Muscle layer of duodenum (tissue), 2 donors: ENCODE measurements around the gene TTC12.

ENCODE experiments used
- H3K27ac ChIP-seq: one replicate; pipeline ENCODE4 v1.7.0; 2013; ENCODE audit warnings: mild to moderate bottlenecking, low read length
- H3K27me3 ChIP-seq: one replicate; pipeline ENCODE4 v1.7.0; 2013; ENCODE audit warnings: low read depth, mild to moderate bottlenecking, control low read depth, low read length
- H3K36me3 ChIP-seq, 2 donors: one replicate each; pipeline ENCODE4 v1.7.0; 2013; ENCODE audit warnings: low read length in 2 of 2, control low read depth in 1 of 2, mild to moderate bottlenecking in 1 of 2; ENCODE audit not compliant: insufficient read depth in 2 of 2, control insufficient read depth in 1 of 2
- H3K4me1 ChIP-seq, 2 donors: one replicate each; pipeline ENCODE4 v1.7.0; 2013; ENCODE audit warnings: low read length in 2 of 2, mild to moderate bottlenecking in 2 of 2, control low read depth in 1 of 2, moderate library complexity in 1 of 2; ENCODE audit not compliant: insufficient read depth in 2 of 2, control insufficient read depth in 1 of 2
- H3K4me3 ChIP-seq, 2 donors: one replicate each; pipeline ENCODE4 v1.7.0; 2013; ENCODE audit warnings: low read length in 2 of 2, low read depth in 1 of 2, mild to moderate bottlenecking in 1 of 2
- H3K9me3 ChIP-seq, 2 donors: one replicate each; pipeline ENCODE4 v1.7.0; 2013; ENCODE audit warnings: low read length in 2 of 2, control low read depth in 1 of 2, mild to moderate bottlenecking in 1 of 2; ENCODE audit not compliant: control insufficient read depth in 1 of 2
- donor health status: healthy.

The TTC12 gene

DNA sequence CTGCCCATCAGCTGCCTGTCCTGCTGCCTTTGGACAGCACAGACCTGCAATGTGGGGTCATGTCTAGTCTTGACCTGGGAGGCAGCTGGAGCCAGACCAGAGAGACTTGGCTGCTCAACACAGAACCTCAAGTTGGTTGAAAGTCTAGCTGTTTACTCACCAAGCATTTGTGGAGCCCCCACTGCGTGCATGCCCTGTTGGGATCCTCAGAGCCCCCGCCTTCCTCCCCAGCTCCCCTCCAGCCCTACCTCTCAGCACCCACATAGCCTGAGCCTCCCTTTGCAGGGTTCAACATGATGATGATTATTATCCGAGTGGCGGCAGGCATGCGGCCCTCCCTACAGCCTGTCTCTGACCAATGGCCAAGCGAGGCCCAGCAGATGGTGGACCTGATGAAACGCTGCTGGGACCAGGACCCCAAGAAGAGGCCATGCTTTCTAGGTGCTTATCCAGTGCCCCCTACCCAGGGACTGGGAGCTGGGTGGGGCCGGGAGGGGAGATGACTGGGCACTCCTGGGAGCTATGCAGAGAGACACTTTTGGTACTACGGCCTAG lies 81.5 kb downstream of the TTC12 start:
- H3K4me3 ChIP-seq = no peak overlapping the region
- no peaks in the 10 kb centered on the region for H3K4me1 ChIP-seq
- no peaks in the 10 kb centered on the region for H3K27me3 ChIP-seq
- H3K36me3 ChIP-seq = no peaks in the 10 kb centered on the region
- no peak overlapping the region for H3K27ac ChIP-seq
- no peaks in the 10 kb centered on the region for H3K9me3 ChIP-seq

DNA sequence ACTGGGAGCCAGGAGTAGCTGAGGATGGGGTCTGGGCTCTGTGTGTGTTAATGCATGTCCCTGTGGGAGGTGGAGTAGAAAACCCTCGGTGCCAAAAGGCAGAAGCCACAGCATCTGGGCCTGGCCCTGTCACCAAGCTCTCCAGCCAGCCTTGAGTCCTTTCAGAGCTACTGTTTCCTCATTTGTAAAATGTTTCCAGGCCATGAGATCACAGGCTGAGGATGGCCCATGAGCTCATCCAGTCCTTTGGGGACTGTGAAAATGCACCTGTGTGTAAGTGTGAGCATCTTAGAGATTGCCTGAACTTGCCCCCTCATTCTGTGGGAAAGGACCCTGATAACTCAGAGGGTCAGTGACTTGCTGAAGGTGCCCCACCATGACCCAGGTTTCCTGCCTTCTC lies 82.3 kb downstream of the TTC12 start:
- Histone ChIP-seq H3K9me3 (no peaks in the 10 kb centered on the region), H3K4me3 (no peak overlapping the region), H3K27me3 (no peaks in the 10 kb centered on the region)

DNA sequence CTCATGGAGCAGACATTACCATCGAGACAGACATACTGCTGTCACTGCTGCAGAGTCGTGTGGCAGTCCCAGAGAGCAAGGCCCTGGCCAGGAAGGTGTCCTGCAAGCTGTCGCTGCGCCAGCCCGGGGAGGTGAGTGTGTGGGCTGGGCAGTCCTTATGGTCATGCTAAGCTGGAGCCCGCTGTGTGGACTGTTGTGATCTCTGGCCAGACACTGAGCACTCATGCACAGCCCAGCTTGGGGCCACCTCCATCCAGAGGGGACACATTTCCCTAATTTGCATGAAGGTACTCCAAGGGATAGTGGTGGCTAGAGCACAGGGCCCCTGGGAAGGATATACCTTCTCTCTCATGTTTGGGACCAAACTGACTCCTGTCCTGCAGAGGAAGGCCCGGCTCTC lies 82.8 kb downstream of the TTC12 start:
- H3K4me3 ChIP-seq = no peak overlapping the region

More for the DNA sequence above, 82.3 kb downstream of the TTC12 start:
- Histone ChIP-seq H3K4me1 (no peaks in the 10 kb centered on the region), H3K36me3 (no peaks in the 10 kb centered on the region), H3K27ac (no peak overlapping the region)

DNA sequence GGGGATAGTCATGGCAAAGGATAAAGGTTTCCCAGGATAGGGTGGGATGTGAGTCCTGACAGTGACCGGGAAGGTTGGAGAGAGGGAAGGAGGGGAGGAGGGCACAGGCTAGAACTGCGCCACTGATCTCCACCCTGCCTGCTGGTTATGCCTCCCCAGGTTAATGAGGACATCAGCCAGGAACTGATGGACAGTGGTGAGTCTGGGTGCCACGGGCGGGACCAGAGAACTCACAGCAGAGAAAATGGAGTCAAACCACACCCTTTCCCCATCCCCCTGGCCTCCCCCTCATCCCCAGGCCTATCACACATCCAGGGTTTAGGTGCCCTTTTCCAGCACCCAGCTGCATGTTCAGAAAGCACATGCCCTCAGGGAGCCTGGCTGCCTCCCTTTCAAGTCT lies 83.4 kb downstream of the TTC12 start:
- no peak overlapping the region for H3K27ac ChIP-seq

More for the DNA sequence above, 82.8 kb downstream of the TTC12 start:
- no peak overlapping the region for H3K27ac ChIP-seq
- H3K27me3 ChIP-seq = no peaks in the 10 kb centered on the region
- H3K36me3 ChIP-seq = no peaks in the 10 kb centered on the region
- no peaks in the 10 kb centered on the region for H3K9me3 ChIP-seq
- no peaks in the 10 kb centered on the region for H3K4me1 ChIP-seq

DNA sequence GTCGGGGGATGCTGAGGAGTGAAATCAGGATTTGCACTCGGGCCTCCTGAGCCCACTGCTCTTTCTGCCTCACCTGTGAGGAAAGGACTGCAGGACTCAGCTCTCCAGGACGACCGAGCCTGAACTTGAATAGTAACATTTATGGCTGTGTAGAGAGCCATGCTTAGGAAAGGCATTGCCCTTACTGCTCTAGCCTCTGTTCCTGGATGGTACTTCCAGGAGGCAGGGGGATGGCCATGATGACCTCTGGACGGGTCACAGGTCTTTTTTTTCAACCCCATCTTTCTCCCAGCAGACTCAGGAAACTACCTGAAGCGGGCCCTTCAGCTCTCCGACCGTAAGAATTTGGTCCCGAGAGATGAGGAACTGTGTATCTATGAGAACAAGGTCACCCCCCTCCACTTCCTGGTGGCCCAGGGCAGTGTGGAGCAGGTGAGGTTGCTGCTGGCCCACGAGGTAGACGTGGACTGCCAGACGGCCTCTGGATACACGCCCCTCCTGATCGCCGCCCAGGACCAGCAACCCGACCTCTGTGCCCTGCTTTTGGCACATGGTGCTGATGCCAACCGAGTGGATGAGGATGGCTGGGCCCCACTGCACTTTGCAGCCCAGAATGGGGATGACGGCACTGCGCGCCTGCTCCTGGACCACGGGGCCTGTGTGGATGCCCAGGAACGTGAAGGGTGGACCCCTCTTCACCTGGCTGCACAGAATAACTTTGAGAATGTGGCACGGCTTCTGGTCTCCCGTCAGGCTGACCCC lies 84.5 kb downstream of the TTC12 start:
- H3K4me3 ChIP-seq = no peak overlapping the region
- no peaks in the 10 kb centered on the region for H3K36me3 ChIP-seq
- H3K27ac ChIP-seq = no peak overlapping the region
- H3K4me1 ChIP-seq = no peaks in the 10 kb centered on the region
- H3K9me3 ChIP-seq = no peaks in the 10 kb centered on the region
- no peaks in the 10 kb centered on the region for H3K27me3 ChIP-seq

More for the DNA sequence above, 83.4 kb downstream of the TTC12 start:
- H3K9me3 ChIP-seq = no peaks in the 10 kb centered on the region
- H3K4me1 ChIP-seq = no peaks in the 10 kb centered on the region
- no peaks in the 10 kb centered on the region for H3K36me3 ChIP-seq
- H3K27me3 ChIP-seq = no peaks in the 10 kb centered on the region
- no peak overlapping the region for H3K4me3 ChIP-seq

DNA sequence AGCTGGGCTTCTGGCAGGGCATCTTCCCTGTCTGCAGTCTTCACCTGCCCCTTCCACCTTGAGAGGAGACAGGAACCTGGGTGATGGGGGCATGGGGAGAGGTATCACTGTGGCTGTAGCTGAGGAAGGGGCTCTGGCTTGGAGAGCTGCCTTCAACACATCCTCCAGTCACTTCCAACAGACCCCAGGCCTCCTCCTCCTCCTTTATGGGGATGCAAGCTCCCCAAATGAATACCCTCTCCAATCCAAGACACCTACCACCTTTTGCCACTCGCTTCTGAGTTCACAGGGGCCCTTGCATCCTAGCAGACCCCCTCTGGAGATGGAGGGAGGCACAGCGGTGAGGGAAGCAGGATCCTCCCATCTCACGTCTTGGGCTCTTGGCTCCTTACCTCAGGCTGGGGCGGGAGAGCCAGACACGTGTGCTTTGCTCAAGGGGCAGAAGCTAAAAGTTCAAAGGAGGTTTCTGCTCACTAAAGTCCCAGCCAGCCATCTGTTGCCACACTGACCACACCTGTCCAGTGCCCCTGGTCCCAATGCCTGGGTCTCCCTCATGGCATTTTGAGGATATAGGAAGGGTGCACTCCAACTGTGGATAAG lies 86.3 kb downstream of the TTC12 start:
- no peaks in the 10 kb centered on the region for H3K4me1 ChIP-seq
- no peaks in the 10 kb centered on the region for H3K27me3 ChIP-seq
- H3K4me3 ChIP-seq = no peak overlapping the region
- H3K36me3 ChIP-seq = no peaks in the 10 kb centered on the region
- H3K27ac ChIP-seq = no peak overlapping the region
- H3K9me3 ChIP-seq = no peaks in the 10 kb centered on the region

DNA sequence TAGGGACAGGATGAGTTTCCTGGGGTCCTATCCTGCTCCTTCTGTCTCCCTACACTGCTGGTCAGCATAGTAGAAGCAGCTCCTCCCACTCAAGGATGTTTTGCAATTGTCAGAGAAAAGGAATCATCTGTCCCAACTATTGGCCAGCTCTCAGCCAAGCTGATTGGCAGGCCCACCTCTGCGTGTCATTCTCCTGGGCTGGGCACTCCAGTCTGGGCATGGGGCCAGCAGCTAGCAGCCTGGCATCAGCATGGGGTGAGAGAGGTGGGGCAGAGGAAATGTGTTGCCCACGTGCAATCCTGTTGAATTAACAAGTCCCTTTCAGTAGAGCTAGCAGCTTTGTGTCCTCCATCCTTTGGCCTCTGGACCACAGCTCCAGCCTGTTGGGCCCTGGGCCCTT lies 87.3 kb downstream of the TTC12 start:
- H3K36me3 ChIP-seq = no peaks in the 10 kb centered on the region
- H3K4me3 ChIP-seq = no peak overlapping the region
- no peaks in the 10 kb centered on the region for H3K9me3 ChIP-seq
- H3K27ac ChIP-seq = no peak overlapping the region
- no peaks in the 10 kb centered on the region for H3K4me1 ChIP-seq
- no peaks in the 10 kb centered on the region for H3K27me3 ChIP-seq

DNA sequence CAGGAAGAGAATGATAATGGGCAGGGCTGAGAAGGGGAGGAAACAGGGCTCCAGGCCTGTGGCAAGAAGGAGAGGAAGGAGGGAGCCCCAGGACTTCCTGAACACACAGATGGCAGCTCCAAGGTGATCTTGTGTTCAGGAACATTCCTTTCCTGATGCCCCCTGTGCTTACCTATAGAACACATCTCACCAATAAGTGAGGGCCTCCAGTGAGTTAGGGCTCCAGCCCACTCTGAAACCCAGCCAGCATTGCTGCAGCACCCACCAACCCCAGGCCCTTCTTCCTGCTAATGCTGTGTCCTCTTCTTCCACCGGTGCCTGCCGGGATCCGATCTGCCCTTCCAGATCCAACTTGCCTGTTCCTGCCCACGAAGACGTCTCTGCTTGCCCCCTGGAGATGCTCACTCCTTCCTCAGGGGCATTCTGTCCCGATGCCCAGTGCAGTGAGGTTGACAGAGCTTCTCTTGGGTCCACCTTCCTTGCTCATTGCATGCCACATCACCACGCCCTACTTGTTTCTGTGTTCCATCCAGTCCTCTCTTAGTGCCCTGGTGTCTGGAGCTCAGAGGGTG lies 90.6 kb downstream of the TTC12 start:
- Histone ChIP-seq H3K27me3 (no peaks in the 10 kb centered on the region), H3K36me3 (no peaks in the 10 kb centered on the region), H3K4me3 (no peak overlapping the region), H3K9me3 (no peaks in the 10 kb centered on the region), H3K4me1 (no peaks in the 10 kb centered on the region), H3K27ac (no peak overlapping the region)

DNA sequence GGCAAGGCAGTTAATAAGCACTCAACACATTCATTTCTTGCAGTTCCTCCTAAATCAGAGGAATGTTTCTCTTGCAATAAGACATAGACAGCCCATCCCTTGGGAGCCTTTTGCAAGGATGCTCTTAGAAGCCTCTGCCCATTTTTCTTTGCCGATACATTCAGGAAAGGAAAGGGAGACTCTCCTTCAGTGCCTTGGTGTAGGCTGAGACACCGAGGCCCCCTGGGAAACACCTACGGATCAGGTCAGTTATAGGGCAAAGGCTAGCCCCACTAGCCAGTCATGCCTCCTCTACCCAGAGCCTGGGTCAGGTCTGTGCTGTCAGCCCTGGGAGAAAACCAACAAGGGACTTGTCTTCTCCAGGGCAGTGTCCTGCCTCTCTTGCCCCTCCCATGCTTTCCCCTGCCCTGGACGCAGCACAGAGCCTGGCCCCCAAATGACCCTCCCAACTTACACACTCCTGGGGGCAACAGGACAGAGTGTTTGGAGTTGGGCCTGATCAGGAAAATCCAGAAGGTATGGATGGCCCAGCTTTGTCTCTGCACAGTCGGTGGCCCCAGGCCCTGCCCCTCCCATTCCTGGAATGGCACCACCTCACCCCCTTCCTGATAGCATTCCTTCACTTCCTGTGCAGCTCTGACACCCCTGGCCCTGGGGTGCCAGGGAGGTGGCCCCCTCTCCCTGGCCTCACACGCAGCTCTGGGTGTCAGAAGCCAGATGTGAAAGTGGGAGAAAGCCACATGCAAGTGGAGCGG lies 91.5 kb downstream of the TTC12 start:
- no peak overlapping the region for H3K4me3 ChIP-seq
- no peaks in the 10 kb centered on the region for H3K9me3 ChIP-seq
- H3K36me3 ChIP-seq = no peaks in the 10 kb centered on the region
- H3K27me3 ChIP-seq = no peaks in the 10 kb centered on the region
- H3K27ac ChIP-seq = no peak overlapping the region
- no peaks in the 10 kb centered on the region for H3K4me1 ChIP-seq

DNA sequence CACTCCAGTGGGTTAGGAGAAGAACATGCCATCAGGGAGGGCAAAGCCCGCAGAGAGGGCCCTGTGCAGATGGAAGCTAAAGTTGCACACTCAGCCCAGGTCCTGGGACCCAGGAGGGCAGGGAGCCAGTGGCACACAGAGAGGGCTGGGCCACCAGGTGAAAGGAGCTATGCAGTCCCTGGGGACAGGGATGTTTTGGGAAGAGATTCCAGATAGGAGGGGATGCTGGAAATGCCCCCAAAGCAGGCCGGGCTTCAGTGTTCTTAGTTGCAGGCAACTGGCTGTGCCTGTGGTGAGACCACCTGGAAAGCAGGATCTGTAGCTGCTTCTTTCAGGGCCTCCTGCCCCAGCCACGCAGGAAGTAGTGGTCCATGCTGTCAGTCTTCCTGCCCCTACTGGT lies 92.8 kb downstream of the TTC12 start:
- Histone ChIP-seq H3K4me3 (no peak overlapping the region), H3K4me1 (no peaks in the 10 kb centered on the region), H3K27me3 (no peaks in the 10 kb centered on the region), H3K27ac (no peak overlapping the region), H3K36me3 (no peaks in the 10 kb centered on the region), H3K9me3 (no peaks in the 10 kb centered on the region)

DNA sequence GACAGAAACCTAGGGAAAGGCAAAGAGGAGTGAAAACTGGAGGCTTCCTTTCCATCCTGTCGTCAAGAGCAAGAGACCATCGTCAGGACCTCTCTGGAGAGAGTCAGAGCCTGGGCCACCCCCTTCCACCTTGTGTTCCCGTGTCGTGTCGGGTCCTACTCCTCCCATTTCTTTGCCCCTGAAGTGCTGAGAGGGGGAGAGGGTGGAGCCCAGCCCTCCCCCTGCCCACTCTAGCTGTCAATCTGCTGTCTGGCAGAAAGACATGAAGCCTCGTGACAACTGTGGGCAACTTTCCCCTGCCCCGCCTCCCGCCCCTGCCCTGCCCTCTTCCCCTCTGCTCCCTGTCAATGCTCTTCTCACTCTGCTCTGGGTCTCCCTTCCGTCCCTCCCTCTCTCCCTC lies 93.8 kb downstream of the TTC12 start:
- no peaks in the 10 kb centered on the region for H3K4me1 ChIP-seq
- no peak overlapping the region for H3K4me3 ChIP-seq
- H3K9me3 ChIP-seq = no peaks in the 10 kb centered on the region
- H3K27me3 ChIP-seq = no peaks in the 10 kb centered on the region
- no peaks in the 10 kb centered on the region for H3K36me3 ChIP-seq
- H3K27ac ChIP-seq = no peak overlapping the region
